ENCODE measurements around the gene KRTAP5-5.
A peak's percentile ranks its signal among the peaks of the same experiment; 100 is the strongest.
"Not testable (repeated sequence)": the region's sequence is repeated elsewhere in the genome, so short reads cannot be mapped to it uniquely, and the experiment has no call there.

KRTAP5-5 gene

DNA sequence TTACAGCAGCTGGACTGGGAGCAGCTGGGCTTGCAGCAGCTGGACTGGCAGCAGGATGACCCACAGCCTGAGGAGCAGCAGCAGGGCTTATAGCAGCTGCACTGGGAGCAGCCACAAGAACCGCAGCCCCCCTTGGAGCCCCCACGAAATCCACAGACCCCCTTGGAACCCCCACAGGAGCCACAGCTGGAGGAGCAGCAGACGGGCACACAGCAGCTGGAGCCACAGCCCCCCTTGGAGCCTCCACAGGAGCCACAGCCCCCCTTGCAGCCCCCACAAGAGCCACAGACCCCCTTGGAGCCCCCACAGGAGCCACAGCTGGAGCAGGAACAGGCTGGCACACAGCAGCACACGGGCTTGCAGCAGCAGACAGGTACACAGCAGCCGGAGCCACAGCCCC is 21.7 kb upstream of the KRTAP5-5 start:
- not testable (repeated sequence) for DNase-seq

DNA sequence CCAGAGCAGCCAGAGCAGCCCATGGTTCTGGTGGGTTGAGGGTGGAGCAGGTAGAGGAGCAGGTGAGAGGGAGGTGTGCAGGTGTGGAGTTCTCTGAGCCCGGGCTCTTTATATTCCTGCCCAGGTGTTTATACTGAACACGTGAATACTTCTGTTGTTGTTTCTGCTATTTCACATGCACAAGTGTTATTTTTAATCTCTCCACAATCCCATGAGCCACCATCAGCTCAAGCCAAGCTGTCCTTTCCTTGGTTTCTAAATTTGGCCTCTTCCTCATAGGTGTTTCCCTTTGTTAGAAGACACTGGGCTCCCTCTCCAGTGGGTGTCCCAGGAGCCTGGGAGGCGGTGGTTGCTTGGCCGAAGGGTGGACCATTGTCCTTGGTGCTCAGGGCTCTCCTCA is 21.2 kb upstream of the KRTAP5-5 start, which contains the start of gene KRTAP5-3:
KRTAP5-3 (minus strand) TSS at position 101 of the 400 bp plus-strand sequence; CDS start at position 23, 78 bp downstream.
- peak; percentile 33 for DNase-seq

- no peak for DNase-seq
Observed at GRCh38 chr11:1618231-1618630, 11.3 kb upstream of the KRTAP5-5 start.

GRCh38 chr11:1619449-1619848 is 10.1 kb upstream of the KRTAP5-5 start:
- DNase-seq, result no peak

DNA sequence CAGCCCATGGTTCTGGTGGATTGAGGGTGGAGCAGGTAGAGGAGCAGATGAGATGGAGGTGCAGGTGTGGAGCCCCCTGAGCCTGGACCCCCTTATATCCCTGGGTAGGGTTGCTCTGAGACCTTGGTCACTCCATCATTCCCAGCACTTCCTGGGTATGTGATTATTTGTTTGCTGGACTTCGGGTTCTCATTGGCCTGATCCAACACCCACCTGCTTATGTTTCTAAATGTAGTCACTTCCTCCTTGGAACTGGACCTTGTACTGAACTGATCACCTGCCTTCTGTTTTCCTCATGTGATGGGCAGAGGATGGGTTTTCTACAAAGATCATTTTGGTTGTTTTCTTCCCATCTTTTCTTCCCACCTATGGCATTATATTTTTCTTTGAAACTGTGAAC is 7.5 kb upstream of the KRTAP5-5 start, which contains the start of gene KRTAP5-4:
KRTAP5-4 (minus strand) TSS at position 53 of the 400 bp plus-strand sequence; CDS start at position 8, 45 bp downstream.
- DNase-seq, result no peak

GRCh38 chr11:1623716-1624115 is 5.9 kb upstream of the KRTAP5-5 start:
- peak; percentile 22 for DNase-seq

GRCh38 chr11:1624621-1625020 is 5.0 kb upstream of the KRTAP5-5 start:
- no peak for DNase-seq

DNA sequence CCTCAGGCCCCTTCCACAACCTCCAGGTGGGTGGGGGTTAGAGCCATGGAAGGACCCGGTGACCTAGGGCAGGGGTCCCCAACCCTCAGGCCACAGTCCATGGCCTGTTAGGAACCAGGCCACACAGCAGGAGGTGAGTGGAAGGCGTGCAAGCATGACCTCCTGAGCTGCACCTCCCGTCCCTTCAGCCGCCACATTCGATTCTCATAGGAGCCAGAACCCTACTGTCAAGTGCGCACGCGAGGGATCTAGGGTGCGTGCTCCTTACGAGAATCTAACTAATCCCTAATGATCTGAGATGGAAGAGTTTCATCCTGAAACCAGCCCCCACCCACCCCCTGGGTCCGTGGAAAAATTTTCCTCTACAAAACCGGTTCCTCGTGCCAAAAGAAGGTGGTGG is 4.0 kb upstream of the KRTAP5-5 start:
- no peak for DNase-seq

DNA sequence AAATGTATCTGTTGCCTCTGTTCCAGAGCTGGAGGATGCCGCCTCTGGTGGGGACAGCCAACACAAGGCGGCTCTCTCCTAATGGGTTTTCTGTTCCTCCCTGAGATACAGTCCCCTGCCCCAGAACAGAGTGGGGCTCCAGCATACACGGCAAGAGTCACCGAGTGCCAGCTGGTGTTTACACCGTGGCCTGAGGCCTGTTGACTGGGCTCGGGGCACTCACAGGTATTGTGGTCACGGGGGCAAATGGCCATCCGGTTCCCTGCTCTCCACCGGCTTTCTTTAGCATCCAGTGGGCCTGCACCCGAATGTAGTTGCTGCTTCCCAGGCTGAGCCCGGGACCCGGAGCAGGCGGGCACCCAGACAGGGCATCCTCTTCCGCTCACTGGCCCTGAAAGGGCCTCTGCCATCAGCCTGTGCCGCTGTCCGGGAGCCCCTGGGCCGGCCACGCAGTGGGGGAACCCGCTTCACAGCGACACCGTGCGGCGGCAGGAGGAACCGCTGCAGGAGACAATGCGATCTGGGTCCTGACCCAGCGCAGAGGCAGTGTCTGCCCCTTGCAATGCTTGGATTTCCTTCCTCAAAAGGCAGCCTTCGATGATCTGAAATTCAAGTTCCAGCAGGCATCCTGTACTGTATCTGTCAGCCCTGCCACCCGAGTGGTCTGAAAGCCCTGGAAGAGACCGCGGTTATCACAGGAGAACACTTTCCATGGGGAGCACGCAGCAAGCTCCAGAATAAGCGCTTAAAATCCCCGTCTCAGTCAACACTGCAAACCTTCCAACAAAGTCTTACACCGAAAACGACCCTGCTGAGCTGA is 859 bp upstream of the KRTAP5-5 start:
- no peak for DNase-seq

DNA sequence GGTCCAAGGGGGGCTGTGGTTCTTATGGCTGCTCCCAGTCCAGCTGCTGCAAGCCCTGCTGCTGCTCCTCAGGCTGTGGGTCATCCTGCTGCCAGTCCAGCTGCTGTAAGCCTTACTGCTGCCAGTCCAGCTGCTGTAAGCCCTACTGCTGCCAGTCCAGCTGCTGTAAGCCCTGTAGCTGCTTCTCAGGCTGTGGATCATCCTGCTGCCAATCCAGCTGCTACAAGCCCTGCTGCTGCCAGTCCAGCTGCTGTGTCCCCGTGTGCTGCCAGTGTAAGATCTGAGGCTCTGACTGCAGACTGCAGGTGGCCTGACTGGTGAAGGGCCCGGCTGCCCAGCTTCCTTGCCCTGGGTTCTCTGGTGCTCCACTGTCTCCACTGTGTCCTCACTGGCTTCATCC is 696 bp downstream of the KRTAP5-5 start:
- DNase-seq, result no peak

DNA sequence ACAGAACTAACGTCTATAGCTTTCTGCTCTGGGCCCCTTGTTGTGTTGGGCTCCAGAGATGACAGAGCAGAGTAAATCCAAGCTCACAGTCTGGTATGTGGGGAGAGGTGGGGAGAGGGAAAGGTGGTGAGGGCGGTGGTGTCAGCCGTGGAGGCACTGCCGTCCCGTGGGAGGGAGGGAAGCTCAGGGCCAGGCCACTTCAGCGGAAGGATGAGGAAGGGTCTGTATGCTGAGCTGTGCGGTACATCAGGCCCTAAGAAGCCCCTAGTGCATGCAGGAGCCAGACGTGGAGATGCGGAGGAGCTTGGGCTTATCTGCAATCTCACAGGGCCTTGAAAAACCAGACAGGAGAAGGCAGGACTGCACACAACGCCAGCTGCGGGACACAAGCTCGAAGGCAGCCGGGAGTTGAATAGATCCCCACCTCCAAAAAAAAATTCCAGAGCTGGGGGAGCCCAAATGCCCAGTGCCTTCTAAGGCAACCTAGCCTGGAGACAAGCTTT is 1.5 kb downstream of the KRTAP5-5 start:
- no peak for DNase-seq

DNA sequence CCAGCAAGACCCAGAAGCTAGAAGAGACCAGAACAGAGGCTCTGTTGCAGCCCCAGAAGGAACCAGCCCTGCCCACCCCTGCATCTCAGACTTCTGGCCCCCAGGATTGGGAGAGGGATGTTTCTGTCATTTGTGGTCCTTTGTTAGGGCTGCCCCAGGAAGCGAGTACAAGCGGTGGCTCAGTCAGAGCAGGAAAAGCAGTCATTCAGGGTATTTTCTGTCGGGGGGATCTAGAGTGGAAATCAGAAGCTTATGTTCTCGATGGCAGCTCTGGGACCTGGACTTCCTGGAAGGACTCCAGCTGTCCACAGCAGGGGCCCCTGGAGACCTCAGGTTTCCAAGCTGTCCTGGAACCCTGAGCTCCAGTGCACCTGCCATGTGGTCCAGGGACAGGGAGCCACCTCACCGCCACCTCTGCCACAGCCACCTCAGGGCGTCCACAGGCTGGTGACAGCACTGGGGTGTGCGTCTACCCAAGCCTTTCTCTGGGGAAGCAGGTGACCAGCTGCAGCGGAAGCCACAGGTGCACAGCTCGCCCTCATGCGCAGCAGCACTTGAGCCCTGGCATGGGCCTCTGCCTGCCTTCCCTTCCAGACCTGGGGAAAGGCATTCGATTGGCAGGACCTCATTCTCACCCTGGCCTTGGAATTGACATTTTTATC is 2.6 kb downstream of the KRTAP5-5 start:
- DNase-seq, result no peak

- no peak for DNase-seq
Observed at GRCh38 chr11:1633864-1634263, 4.3 kb downstream of the KRTAP5-5 start.

- no peak for DNase-seq
Observed at GRCh38 chr11:1636291-1636950, 6.8 kb downstream of the KRTAP5-5 start.

- DNase-seq, result no peak
Observed at GRCh38 chr11:1637628-1638027, 8.1 kb downstream of the KRTAP5-5 start.

DNA sequence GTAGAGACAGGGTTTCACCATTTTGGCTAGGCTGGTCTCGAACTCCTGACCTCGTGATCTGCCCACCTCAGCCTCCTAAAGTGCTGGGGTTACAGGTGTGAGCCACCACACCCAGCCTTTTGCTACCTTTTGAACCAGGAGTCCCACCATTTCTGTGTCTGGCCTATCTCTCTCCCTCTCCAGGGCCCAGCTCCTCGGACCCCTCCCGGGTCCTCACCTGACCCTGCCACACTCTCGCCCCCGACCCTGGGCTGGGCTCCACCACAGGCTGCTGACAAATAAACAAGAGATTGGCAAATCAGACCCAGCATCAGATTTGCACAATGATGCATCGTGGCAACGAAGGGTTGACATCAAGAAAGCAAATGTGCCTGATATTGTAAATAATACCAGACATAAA is 8.8 kb downstream of the KRTAP5-5 start:
- DNase-seq, result no peak

- peak; percentile 99 for DNase-seq
Observed at GRCh38 chr11:1639102-1639620, 9.6 kb downstream of the KRTAP5-5 start.

DNA sequence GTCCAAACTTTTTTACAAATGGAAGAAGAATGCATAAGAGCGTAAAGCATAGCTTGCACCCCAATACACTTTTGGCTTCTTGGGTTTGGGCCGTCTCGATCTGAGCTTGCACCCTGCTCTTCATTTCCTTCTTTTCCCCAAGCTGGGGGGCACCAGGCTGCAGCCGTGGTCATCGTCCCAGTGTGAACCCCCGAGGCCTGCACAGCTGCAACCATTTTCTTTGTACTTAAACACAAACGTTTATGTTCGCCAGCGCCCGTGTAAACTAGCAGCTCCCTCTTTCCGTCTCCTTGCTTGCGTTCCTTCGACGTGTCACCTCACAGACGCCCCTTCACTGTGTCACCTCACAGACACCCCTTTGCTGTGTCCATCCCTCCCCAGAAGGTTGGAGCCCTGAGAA is 10.1 kb downstream of the KRTAP5-5 start:
- no peak for DNase-seq

DNA sequence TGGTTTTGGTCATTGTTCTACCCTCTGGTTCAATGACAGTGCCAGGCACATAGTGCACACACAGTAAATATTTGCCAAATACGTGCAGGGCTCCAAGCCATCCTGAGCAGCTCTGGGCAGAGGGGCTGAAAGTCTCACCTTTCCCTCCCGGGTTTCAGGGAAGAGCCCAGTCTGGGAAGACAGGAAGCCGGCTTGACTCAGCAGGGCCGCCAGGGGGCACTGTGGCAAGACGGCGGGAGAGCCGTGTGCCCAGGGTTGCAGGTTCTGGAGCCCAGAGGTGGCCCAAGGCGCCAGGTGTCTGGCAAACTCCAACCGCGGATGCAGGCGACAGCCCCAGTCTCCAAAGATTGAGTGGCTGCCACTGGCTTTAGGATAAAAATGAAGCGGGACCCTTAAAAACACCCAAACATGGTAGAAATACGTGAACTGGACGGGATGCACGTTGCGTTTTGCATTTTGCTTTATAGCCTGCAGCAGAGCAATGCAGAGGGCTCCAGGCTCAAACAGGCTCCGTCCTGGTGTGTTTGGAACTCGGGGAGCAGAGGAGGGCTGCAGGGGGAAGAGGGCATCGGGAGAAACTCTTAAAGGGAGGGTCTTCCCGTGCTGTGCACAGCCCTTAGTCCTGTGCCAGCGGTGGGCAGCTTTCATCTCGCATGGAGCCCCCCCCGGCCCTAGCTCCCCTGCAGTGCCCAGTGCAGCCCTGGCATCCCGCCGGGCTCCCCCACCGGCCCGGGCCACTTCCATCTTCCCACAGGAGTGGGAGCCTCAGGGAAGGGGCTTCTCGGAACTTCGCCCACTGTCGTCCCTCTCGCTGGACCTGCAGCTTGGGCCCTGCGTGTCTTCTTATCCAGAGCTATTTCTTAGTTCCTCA is 10.7 kb downstream of the KRTAP5-5 start:
- peak; percentile 93 for DNase-seq

DNA sequence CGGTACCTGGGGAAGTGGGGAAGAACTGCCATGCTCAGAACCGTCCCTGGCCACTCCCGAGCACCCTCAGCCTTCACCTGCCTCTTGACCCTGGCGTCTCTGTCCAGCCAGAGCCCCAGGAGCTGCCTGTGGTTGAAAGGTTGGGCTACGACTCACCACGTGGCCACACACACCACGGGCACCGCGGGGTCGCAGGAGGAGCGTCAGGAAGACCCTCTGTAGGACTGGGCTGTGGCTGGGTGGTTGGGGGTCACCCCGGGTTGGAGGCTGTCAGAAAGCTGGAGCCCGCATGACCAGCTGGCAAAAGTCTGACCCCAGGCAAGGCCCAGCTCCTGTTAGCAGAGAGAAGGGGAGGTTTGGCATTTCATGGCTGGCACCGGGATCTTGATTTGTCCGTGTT is 11.5 kb downstream of the KRTAP5-5 start:
- DNase-seq, result no peak

GRCh38 chr11:1642288-1643145 is 12.9 kb downstream of the KRTAP5-5 start:
- no peak for DNase-seq

Measured in NCI-H748 treated with DMSO at 0.1 percent for 48 hours (cell line).